HG02610 (cell line): ENCODE results near the gene NR1D2.

Experiments used
- ATAC-seq: cut with Tn5 transposase; IDR thresholded peaks from one replicate; pipeline ENCODE4 v1.9.1; 2021; ENCODE audit warnings: mild to moderate bottlenecking, moderate library complexity; ENCODE audit not compliant: unreplicated experiment

Gene NR1D2

GRCh38 chr3:23928524-23928923 is 16.6 kb upstream of the NR1D2 start:
- ATAC-seq, result no peak

GRCh38 chr3:23931597-23931996 is 13.5 kb upstream of the NR1D2 start:
- no peak for ATAC-seq

- ATAC-seq, result no peak
Observed at GRCh38 chr3:23932571-23932970, 12.5 kb upstream of the NR1D2 start.

- ATAC-seq, result no peak
Observed at GRCh38 chr3:23934253-23934652, 10.8 kb upstream of the NR1D2 start.

GRCh38 chr3:23937296-23937695 is 7.8 kb upstream of the NR1D2 start:
- ATAC-seq, result no peak

- no peak for ATAC-seq
Observed at GRCh38 chr3:23938688-23939087, 6.4 kb upstream of the NR1D2 start.

GRCh38 chr3:23940775-23941174 is 4.3 kb upstream of the NR1D2 start:
- no peak for ATAC-seq

GRCh38 chr3:23941440-23941839 is 3.6 kb upstream of the NR1D2 start:
- no peak for ATAC-seq

GRCh38 chr3:23942546-23942945 is 2.5 kb upstream of the NR1D2 start:
- ATAC-seq, result no peak

GRCh38 chr3:23944007-23944783 is 891 bp upstream of the NR1D2 start:
- no peak for ATAC-seq

GRCh38 chr3:23945663-23945912 is 502 bp downstream of the NR1D2 start:
- ATAC-seq, result no peak

GRCh38 chr3:23945913-23946687 is 1.0 kb downstream of the NR1D2 start:
- ATAC-seq, result peak; percentile 79

GRCh38 chr3:23948761-23949160 is 3.7 kb downstream of the NR1D2 start:
- no peak for ATAC-seq

- peak; percentile 13 for ATAC-seq
Observed at GRCh38 chr3:23949784-23950183, 4.7 kb downstream of the NR1D2 start.

GRCh38 chr3:23950293-23950692 is 5.2 kb downstream of the NR1D2 start:
- ATAC-seq, result no peak

- peak; percentile 49 for ATAC-seq
Observed at GRCh38 chr3:23952646-23953045, 7.6 kb downstream of the NR1D2 start.

GRCh38 chr3:23953523-23953922 is 8.4 kb downstream of the NR1D2 start:
- ATAC-seq, result no peak

GRCh38 chr3:23954144-23954543 is 9.1 kb downstream of the NR1D2 start:
- no peak for ATAC-seq

GRCh38 chr3:23956701-23957100 is 11.6 kb downstream of the NR1D2 start:
- no peak for ATAC-seq

- ATAC-seq, result peak; percentile 62
Observed at GRCh38 chr3:23959135-23959900, 14.2 kb downstream of the NR1D2 start.

- no peak for ATAC-seq
Observed at GRCh38 chr3:23960649-23961048, 15.6 kb downstream of the NR1D2 start.

GRCh38 chr3:23961066-23961465 is 16.0 kb downstream of the NR1D2 start:
- ATAC-seq, result no peak
